Chondrocyte (in vitro differentiated cells): ENCODE results near the gene ASXL1. TPM values are rescaled to one million over a fixed set of nuclear protein-coding genes. Genes with fewer than 3 reads are reported as not detected.
A peak's percentile ranks its signal among the peaks of the same experiment; 100 is the strongest.

Source experiments
- DNase-seq: peaks from one replicate; pipeline ENCODE4 v3.0.0; 2021; ENCODE audit warnings: mixed read lengths, low spot score
- H3K27ac Mint-ChIP-seq: one replicate; pipeline ENCODE4 v1.8.0; 2021; ENCODE audit warnings: mild to moderate bottlenecking, moderate library complexity, mixed read lengths; ENCODE audit not compliant: unreplicated experiment
- H3K27me3 Mint-ChIP-seq: 2 replicates; pipeline ENCODE4 v1.8.0; 2021; ENCODE audit warnings: low read depth, mixed read lengths
- H3K36me3 Mint-ChIP-seq: 2 replicates; pipeline ENCODE4 v1.8.0; 2021; ENCODE audit warnings: low read depth, mixed read lengths
- H3K4me1 Mint-ChIP-seq: 2 replicates; pipeline ENCODE4 v1.8.0; 2021; ENCODE audit warnings: low read depth, mild to moderate bottlenecking, mixed read lengths
- H3K4me3 Mint-ChIP-seq: one replicate; pipeline ENCODE4 v1.8.0; 2021; ENCODE audit warnings: mild to moderate bottlenecking, moderate library complexity, mixed read lengths; ENCODE audit not compliant: unreplicated experiment
- H3K9me3 Mint-ChIP-seq: 2 replicates; pipeline ENCODE4 v1.8.0; 2021; ENCODE audit warnings: low read depth, mixed read lengths
- total RNA-seq: library from RNA; stranded (reverse); gene quantifications from 3 replicates; pipeline ENCODE4 v1.2.1, GENCODE V29; 2021
- TF ChIP-seq, protein P1 (sequence below): fragments of 200-600 bp; sonication (generic); IDR thresholded peaks from 2 replicates; pipeline ENCODE4 v1.5.0; 2021; ENCODE audit warnings: antibody characterized with exemption, mild to moderate bottlenecking, moderate library complexity

The ASXL1 gene
- total RNA-seq, 1 donor from 2014 or later = 92.6 TPM

DNA sequence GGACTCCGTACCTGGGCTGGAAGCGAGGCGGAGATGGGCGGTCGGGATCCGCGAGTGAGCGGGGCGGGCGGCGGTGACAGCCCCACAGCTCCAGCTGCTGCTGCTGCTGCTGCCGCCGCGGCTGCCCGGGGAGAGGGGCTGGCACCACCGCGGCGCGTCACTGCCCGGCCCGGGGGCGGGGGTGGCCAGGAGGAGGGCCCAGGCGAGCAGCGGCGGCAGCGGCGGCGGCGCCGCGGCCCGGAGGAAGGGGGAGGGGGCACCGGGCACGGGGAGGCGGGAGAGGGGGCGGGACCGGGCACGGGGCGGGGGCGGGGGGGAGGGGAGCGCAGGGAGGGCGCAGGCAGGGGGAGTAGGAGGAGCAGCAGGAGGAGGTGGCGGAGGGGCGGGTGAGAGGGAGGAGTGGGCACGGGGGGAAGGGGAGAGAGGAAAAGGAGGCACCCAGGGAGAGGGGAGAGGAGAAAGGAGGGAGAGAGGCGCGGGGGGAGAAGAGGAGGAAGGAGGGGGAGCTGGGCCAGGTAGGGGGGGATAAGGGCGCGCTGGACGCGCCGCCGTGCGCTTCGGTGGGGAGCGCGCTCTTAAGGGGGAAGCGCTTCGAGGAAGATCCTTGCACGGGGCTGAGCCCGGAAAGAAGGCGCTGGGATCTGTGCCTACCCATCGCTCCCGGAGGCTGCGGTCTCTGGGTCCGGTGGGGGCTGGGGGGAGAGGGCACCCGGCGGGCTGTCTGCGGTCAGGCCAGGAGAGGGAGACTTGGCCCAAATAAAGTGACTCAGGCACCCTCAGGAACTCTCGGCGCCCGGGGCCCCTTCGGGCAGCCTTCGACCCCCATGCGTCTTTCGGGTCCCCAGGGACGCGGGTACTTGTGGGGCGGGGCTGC lies 125.5 kb downstream of the ASXL1 start:
- H3K4me3 Mint-ChIP-seq = peak overlapping the region; percentile 79
- H3K9me3 Mint-ChIP-seq = no peaks in the 10 kb centered on the region
- TF ChIP-seq, protein P1, sequence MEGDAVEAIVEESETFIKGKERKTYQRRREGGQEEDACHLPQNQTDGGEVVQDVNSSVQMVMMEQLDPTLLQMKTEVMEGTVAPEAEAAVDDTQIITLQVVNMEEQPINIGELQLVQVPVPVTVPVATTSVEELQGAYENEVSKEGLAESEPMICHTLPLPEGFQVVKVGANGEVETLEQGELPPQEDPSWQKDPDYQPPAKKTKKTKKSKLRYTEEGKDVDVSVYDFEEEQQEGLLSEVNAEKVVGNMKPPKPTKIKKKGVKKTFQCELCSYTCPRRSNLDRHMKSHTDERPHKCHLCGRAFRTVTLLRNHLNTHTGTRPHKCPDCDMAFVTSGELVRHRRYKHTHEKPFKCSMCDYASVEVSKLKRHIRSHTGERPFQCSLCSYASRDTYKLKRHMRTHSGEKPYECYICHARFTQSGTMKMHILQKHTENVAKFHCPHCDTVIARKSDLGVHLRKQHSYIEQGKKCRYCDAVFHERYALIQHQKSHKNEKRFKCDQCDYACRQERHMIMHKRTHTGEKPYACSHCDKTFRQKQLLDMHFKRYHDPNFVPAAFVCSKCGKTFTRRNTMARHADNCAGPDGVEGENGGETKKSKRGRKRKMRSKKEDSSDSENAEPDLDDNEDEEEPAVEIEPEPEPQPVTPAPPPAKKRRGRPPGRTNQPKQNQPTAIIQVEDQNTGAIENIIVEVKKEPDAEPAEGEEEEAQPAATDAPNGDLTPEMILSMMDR = peak; percentile 49
- H3K4me1 Mint-ChIP-seq = peaks cover 37% of the 10 kb centered on the region
- DNase-seq = peak; percentile 91
- H3K27ac Mint-ChIP-seq = peak overlapping the region; percentile 54
- no peaks in the 10 kb centered on the region for H3K27me3 Mint-ChIP-seq
- H3K36me3 Mint-ChIP-seq = peaks cover 1% of the 10 kb centered on the region

DNA sequence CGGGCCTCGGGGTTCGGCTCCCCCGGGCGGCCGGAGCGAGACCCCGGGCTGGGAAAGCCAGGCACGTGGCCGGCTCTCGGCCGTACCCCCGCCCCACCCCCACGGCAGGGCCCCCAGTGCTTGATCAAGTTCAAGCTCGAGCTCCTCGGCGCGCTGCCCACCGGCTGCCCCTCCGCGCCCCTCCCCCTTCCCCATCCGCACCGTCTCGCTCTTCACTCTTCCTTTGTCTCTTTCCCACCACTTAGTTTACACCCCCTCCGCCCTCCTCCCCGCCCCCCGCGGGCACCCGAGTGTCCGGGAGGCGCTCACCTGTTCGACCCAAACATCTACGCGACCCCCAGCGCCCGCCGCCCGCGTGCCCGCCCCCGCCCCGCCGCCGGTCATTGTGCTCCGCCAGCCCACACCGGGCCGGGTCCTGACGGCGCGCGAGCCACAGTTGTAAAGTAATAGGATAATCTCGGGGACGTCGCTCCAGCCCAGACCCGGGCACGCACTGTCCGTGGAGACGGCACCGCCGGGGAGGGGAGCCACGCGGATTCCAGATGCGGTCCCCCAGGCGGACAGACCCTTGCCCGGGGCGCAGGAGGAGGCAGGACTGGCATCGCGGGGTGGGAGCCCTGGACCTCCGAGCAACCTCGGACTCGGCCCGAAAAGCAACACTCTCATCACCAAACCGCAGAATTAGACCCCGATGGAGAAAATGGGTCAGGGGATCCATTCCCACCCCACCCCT lies 126.3 kb downstream of the ASXL1 start:
- no peaks in the 10 kb centered on the region for H3K27me3 Mint-ChIP-seq
- TF ChIP-seq, protein P1 = no peak
- DNase-seq = peak; percentile 92
- H3K36me3 Mint-ChIP-seq = peaks cover 1% of the 10 kb centered on the region
- H3K4me3 Mint-ChIP-seq = peak overlapping the region; percentile 79
- H3K4me1 Mint-ChIP-seq = peaks cover 33% of the 10 kb centered on the region
- H3K9me3 Mint-ChIP-seq = no peaks in the 10 kb centered on the region
- H3K27ac Mint-ChIP-seq = peak overlapping the region; percentile 97

DNA sequence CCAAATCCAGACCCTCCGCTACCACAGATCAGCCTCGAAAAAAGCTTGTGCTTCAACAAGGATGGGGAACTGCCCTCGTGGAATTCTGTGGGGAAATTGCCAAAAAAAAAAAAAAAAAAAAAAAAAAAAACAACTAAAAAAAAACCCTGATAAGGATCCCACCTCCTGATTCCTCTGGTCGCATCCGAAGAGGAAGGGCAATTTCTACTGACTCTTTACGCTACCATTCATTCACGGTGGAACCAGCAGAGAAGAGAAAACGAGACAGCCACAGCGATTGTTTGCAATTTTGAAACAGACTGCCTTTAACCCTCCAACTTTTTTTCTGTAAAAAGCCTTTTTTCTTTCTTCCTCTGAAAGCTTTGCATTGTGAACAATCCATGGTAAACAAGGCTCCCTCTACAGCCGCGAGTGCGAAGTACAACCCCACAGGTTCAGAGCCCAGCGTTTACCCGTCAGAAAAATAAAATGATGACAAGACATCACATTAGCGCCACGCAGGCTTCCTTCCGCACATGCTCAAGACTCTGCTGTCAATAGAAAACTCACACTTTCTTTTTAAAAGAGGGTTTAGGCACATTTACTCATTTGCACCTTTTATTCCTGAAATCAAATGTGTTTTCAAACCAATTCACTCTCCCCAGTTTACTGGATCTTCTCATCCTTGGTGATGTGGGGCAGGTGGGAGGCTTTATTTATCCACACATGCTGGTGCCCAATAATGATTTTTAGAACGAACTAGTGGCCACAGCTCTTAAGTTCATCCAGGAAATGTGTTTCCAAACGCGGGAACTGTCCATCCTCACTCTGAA lies 127.0 kb downstream of the ASXL1 start:
- Mint-ChIP-seq H3K27me3 (no peaks in the 10 kb centered on the region), H3K36me3 (peaks cover 1% of the 10 kb centered on the region), H3K4me1 (peaks cover 28% of the 10 kb centered on the region), H3K4me3 (peak overlapping the region; percentile 77), H3K27ac (peak overlapping the region; percentile 97), H3K9me3 (no peaks in the 10 kb centered on the region)
- peak; percentile 54 for DNase-seq
- TF ChIP-seq, protein P1 = peak; percentile 85

DNA sequence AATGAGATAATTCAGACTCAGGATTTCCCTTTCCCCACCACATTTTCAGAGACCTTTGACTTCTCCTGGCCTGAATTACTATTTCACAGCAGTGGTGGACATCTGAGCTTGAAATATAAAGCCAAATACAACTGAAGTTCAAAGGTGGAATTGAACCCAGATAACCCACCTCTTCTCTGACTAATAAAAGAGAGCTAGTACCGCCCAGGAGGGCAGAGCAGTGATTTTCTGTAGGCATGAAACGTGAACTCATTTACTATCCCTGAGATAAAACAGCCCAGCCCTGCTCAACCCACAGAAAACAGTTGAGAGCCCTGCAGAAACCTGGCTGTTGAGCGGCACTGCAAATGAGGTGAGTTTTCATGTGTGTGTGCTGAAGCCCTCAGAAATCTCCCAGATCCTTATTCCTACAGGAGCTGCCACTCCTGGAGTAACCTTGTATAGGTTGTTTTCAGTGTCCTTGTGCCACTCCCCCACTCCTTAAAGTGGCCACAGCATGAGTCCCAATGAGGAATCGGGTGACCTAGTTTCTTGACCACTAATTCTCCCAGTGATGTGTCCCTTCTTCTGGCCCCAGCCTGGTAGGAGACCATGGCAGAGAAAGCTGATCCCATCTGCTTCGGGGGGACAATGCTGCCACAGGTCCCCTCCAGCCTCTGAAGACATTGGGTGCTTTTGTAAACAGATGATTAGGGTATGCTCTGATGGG lies 127.8 kb downstream of the ASXL1 start:
- Mint-ChIP-seq H3K4me3 (no peak overlapping the region), H3K4me1 (peaks cover 21% of the 10 kb centered on the region), H3K27ac (peak overlapping the region; percentile 97), H3K36me3 (peaks cover 1% of the 10 kb centered on the region), H3K9me3 (no peaks in the 10 kb centered on the region), H3K27me3 (no peaks in the 10 kb centered on the region)
- TF ChIP-seq, protein P1 = no peak
- peak; percentile 26 for DNase-seq
